Thyroid gland (tissue), 4 donors: Measurements from ENCODE around the gene POMGNT1. TPM values are rescaled to one million over a fixed set of nuclear protein-coding genes. Genes with fewer than 3 reads are reported as not detected.

Source experiments
- DNase-seq, 2 donors: peaks; one replicate each; pipeline ENCODE4 v3.0.0-alpha.2; 2019
- H3K27ac ChIP-seq, 3 donors: fragments of 200-600 bp; sonication (generic); 1 replicate in 2 of 3; 2 replicates in 1 of 3; pipeline ENCODE4 v1.5.1; 2016 to 2019; ENCODE audit warnings: mild to moderate bottlenecking in 1 of 3, moderate library complexity in 1 of 3
- H3K27me3 ChIP-seq: fragments of 200-600 bp; sonication (generic); one replicate; pipeline ENCODE4 v1.5.1; 2019
- H3K36me3 ChIP-seq, 2 donors: fragments of 200-600 bp; sonication (generic); one replicate each; pipeline ENCODE4 v1.5.1; 2016 to 2019
- H3K4me1 ChIP-seq, 2 donors: fragments of 200-600 bp; sonication (generic); one replicate each; pipeline ENCODE4 v1.5.1; 2017 to 2019
- H3K4me3 ChIP-seq, 3 donors: fragments of 200-600 bp; sonication (generic); replicated peaks in 1 of 3; 1 replicate in 2 of 3; 2 replicates in 1 of 3; pipeline ENCODE4 v1.5.1; 2016; ENCODE audit warnings: mild to moderate bottlenecking in 1 of 3
- H3K9me3 ChIP-seq: fragments of 200-600 bp; sonication (generic); one replicate; pipeline ENCODE4 v1.5.1; 2017
- CTCF ChIP-seq, 6 experiments: fragments of 200-600 bp in 3 of 6; fragments of 450-650 bp in 3 of 6; sonication (generic) in 3 of 6; IDR thresholded peaks; one replicate each; pipeline ENCODE4 v1.5.1; 2016 to 2019; ENCODE audit warnings: antibody characterized with exemption in 6 of 6, mild to moderate bottlenecking in 2 of 6, inconsistent platforms in 1 of 6, moderate library complexity in 1 of 6
- POLR2A ChIP-seq, 2 donors: fragments of 450-650 bp; IDR thresholded peaks; one replicate each; pipeline ENCODE4 v1.6.1; 2017; ENCODE audit warnings: antibody characterized with exemption in 2 of 2, mild to moderate bottlenecking in 2 of 2, moderate library complexity in 1 of 2
- WGBS, 2 donors: methylation state at CpG; one replicate each; pipeline ENCODE4 v1.1.5; 2017; 5-methylcytosine and 5-hydroxymethylcytosine counted together
- intact Hi-C: fragments of 100-400 bp; cut with DNase I; formaldehyde crosslinking; loops from one replicate; pipeline ENCODE4 v1.15.1; 2023
- total RNA-seq, 4 donors: library from RNA; depleted of rRNA; stranded (reverse); fragments of >200 nt; gene quantifications; one replicate each; pipeline ENCODE4 v1.2.3, GENCODE V29; 2016

Gene POMGNT1
- total RNA-seq, 4 donors from 2014 or later, result 54.2 to 90.8 (median 79.3) TPM

DNA sequence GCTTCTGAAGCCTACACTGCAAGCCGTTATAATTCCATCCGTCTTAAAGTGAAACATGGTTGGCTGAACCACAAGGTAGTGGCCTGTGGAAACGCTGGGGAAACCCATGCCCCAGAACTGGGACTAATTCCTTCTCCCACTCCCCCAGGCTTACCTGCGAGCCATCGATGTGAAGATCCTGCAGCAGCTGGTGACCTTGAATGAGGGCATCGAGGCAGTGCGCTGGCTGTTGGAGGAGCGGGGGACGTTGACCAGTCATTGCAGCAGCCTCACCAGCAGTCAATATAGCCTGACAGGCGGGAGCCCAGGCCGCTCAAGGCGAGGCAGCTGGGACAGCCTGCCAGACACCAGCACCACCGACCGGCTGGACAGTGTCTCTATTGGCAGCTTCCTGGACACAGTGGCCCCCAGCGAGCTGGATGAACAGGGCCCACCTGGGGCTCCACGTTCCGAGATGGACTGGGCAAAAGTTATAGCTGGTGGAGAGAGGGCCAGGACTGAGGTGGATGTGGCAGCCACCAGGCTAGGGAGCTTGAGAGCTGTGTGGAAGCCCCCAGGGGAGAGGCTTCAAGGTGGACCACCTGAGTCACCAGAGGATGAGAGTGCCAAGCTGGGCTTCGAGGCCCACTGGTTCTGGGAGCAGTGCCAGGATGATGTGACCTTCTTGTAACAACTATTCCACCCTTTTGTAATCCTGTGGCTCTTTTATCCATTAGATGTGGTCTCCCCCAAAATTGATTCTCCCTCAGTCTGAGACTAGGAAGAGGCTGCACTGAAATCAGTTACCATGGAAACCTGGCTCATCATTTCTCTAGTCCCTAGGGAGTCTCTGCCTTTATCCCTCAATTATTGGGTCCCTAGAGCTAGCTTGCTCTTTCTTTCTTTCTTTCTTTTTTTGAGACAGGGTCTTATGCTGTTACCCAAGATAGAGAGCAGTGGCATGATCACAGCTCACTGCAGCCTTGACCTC lies 21.6 kb upstream of the POMGNT1 start:
- H3K4me3 ChIP-seq, result no peak overlapping the region
- H3K4me1 ChIP-seq, result peaks cover 8 to 14% of the 10 kb centered on the region in 2 donors
- no peaks in the 10 kb centered on the region for H3K36me3 ChIP-seq
- no peak overlapping the region for H3K27ac ChIP-seq
- intact Hi-C loops, result loop anchor here (2.0 kb wide), 1 partner anchor 39 kb away; no protein-coding TSS in a partner anchor
- no peaks in the 10 kb centered on the region for H3K27me3 ChIP-seq
- peak; percentile 28 to 41 for DNase-seq
- no peak for TF ChIP-seq CTCF (IDR thresholded peaks at IDR 0.05)
- TF ChIP-seq POLR2A (IDR thresholded peaks at IDR 0.05), result no peak
- H3K9me3 ChIP-seq, result no peaks in the 10 kb centered on the region
- WGBS, 2 donors, result 84 to 94% methylated on average over 10 to 17 of the region's 18 CpGs

DNA sequence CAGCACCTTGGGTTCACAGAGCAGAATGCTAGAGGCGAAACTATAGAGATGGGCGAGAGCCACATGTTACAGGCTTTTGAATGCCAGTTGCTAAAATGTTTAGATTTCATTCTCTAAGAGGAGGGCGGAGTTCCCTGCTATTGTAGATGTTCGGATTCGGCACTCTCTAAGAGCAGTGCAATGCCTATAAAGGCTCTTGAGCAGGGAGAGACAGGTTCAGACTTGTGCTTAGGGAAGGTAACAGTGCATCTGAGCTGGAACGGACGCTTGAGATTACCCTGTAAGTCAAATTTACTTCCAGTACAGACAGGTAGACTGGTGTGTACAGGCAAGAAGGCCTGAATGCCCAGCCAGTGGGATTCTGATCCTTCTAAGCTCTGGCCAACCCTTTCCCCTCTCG lies 20.2 kb upstream of the POMGNT1 start:
- TF ChIP-seq CTCF (IDR thresholded peaks at IDR 0.05) (no peak), POLR2A (IDR thresholded peaks at IDR 0.05) (peak in 1 of 2 donors; percentile 8)
- no peaks in the 10 kb centered on the region for H3K27me3 ChIP-seq
- peaks cover 8 to 14% of the 10 kb centered on the region in 2 donors for H3K4me1 ChIP-seq
- H3K4me3 ChIP-seq, result no peak overlapping the region
- WGBS, 2 donors, result 51 to 60% methylated on average over 8 of the region's 8 CpGs
- H3K9me3 ChIP-seq, result no peaks in the 10 kb centered on the region
- H3K36me3 ChIP-seq, result no peaks in the 10 kb centered on the region
- peak overlapping the region; percentile 30 to 56 (median 40) for H3K27ac ChIP-seq
- peak in 1 of 2 donors; percentile 30 for DNase-seq
- intact Hi-C loops, result no loop called here

GRCh38 chr1:46215504-46215903 lies 17.3 kb upstream of the POMGNT1 start:
- H3K36me3 ChIP-seq, result no peaks in the 10 kb centered on the region
- intact Hi-C loops, result no loop called here
- DNase-seq, result no peak
- no peaks in the 10 kb centered on the region for H3K9me3 ChIP-seq
- no peaks in the 10 kb centered on the region for H3K27me3 ChIP-seq
- no peak overlapping the region for H3K4me3 ChIP-seq
- H3K27ac ChIP-seq, result no peak overlapping the region
- peaks cover 8 to 12% of the 10 kb centered on the region in 2 donors for H3K4me1 ChIP-seq
- TF ChIP-seq CTCF (IDR thresholded peaks at IDR 0.05) (no peak), POLR2A (IDR thresholded peaks at IDR 0.05) (no peak)

GRCh38 chr1:46211051-46211450 lies 12.8 kb upstream of the POMGNT1 start:
- WGBS, 2 donors, result 85 to 89% methylated on average over 2 of the region's 2 CpGs
- TF ChIP-seq POLR2A (IDR thresholded peaks at IDR 0.05) (no peak), CTCF (IDR thresholded peaks at IDR 0.05) (no peak)
- DNase-seq, result no peak

GRCh38 chr1:46210561-46210960 lies 12.3 kb upstream of the POMGNT1 start:
- no peaks in the 10 kb centered on the region for H3K36me3 ChIP-seq
- no peaks in the 10 kb centered on the region for H3K27me3 ChIP-seq
- no peak for TF ChIP-seq POLR2A (IDR thresholded peaks at IDR 0.05)
- H3K4me3 ChIP-seq, result no peak overlapping the region
- H3K27ac ChIP-seq, result no peak overlapping the region
- intact Hi-C loops, result no loop called here
- peaks cover 14 to 16% of the 10 kb centered on the region in 2 donors for H3K4me1 ChIP-seq
- WGBS, 2 donors, result 90 to 100% methylated on average over 3 of the region's 3 CpGs
- no peak for DNase-seq
- no peaks in the 10 kb centered on the region for H3K9me3 ChIP-seq

More at GRCh38 chr1:46211051-46211450, 12.8 kb upstream of the POMGNT1 start:
- intact Hi-C loops, result no loop called here
- Histone ChIP-seq H3K4me1 (peaks cover 9 to 11% of the 10 kb centered on the region in 2 donors), H3K27me3 (no peaks in the 10 kb centered on the region), H3K4me3 (no peak overlapping the region), H3K9me3 (no peaks in the 10 kb centered on the region), H3K36me3 (no peaks in the 10 kb centered on the region), H3K27ac (no peak overlapping the region)
